HG03521 (cell line): ENCODE results near the gene MMP20.

ENCODE experiments used
- ATAC-seq: cut with Tn5 transposase; IDR thresholded peaks from one replicate; pipeline ENCODE4 v1.9.1; 2021; ENCODE audit warnings: mild to moderate bottlenecking, moderate library complexity; ENCODE audit not compliant: unreplicated experiment

Gene MMP20

DNA sequence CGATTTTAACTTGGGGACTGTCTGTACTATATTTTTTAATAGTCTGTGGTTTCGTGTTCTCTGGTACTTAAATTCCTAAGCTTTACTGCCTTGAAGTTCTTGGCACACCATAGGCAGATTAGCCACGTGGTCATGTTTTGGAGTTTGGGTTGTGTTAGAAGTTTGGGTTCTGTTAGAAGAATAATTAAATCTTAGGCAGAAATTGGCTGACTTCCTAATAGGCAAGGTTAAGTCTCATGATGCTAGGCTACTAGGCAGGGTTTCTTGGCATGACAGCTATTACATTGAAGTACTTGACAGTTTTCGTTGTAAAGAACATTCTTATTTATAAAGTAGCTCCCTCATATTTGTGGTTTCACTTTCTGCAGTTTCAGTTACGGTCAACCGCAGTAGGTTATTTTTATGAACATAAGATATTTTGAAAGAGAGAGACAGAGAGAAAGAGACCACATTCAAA is 64.5 kb downstream of the MMP20 start:
- peak; percentile 81 for ATAC-seq

DNA sequence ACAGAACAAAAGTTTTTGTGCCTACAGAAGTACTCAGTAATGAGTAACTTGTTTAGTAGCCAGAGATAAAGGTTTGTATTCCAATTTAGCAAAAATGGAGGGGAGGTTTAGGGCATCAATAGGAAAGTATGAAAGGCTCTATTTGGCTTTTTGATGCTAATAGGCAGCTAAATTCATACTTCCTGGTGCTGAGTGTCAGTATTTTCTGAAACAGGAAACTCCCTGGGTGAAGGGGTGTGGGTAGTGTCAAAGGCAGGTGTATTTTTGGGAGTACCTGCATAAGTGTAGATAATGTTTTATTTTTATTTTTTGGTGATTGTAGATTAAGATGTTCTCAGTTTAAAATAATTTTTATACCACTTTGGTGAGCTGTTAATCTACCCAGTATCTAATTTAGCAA is 65.3 kb downstream of the MMP20 start:
- ATAC-seq: no peak

DNA sequence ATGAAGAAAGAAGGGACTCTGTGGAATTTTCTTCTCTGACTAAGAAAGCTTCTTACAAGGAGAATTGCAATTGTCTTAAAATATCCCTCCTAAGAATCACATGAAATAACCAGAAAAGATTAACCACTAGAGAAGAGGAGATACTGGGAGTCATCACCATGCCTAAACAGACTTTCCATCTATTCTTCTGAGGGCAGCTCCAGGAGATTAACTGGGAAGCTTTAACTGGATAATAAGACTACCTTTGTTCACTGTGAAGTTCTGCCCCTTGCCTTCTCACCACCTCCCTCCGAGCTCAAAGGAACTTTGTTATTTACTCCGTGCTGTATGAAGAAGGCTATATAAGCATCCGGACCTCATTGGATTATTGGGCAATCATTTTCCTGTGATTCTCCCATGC is 70.0 kb downstream of the MMP20 start:
- no peak for ATAC-seq

DNA sequence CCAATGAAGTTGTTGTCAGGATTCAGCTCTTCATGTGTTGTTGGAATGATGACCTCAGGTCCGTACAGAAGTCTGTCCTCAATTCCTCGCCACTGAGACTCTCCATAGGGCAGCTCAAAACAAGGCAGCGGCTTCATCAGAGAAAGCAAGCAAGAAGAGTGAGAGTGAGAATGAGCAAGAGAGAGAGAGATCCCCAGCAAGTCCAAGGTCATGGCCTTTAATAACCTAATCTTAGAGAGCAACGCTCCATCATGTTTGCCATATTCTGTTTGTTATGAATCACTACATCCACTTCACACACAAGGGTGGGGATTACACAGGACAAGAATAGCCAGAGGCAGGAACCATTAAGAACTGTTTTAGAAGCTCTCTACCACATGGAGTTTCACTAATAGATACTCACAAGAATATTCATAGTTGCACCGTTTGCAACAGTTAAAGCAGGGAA is 71.3 kb downstream of the MMP20 start:
- ATAC-seq: peak; percentile 74

GRCh38 chr11:102552447-102553194 is 72.5 kb downstream of the MMP20 start:
- ATAC-seq: no peak

DNA sequence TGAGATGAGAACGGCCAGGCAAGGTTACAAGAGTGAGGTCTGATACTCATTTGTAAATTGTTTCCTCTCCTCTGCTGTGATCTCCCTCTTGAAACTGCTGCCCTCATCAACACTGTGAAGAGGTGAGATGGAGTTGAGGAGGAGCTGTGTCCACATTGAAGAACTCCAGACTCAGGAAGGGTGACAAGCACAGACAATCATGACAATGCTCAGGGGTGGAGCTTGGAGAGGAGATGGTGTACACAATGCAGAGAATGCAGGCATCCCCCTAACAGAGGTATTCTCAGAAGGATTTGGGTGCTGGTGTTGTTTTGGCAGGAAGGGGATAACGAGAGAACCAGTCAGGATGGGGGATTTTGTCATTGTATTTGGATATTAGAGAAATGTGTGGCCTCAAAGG is 73.1 kb downstream of the MMP20 start:
- no peak for ATAC-seq

DNA sequence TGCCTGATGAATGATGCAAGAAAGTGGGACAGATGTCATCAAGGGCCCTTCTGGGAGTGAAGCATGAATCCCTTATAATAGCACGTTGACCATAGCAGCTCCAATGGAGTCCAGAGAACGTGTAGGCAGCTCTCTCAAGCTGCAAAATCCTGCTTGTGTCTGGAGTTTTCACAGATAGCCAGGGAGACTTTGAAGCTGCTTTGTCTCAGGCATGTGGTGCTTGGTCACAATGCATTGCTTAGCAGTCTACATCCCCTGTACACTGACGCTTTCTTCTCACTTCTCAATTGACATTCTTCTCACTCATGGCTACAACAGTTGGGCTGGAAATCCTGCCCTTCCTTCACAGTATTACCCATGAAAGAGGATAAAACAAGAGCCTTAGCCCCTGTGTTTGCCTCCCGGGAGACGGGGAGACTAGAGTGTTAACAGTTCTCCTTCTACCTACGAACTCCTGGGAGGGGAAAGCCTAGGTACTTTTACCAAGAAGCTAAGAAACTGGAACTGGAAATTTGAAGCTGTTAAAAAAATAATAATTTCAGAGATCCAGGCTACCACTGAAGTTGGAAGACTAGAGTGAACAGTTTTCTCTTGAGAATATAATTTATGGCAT is 73.9 kb downstream of the MMP20 start:
- no peak for ATAC-seq

GRCh38 chr11:102546923-102547471 is 78.1 kb downstream of the MMP20 start:
- peak; percentile 57 for ATAC-seq

DNA sequence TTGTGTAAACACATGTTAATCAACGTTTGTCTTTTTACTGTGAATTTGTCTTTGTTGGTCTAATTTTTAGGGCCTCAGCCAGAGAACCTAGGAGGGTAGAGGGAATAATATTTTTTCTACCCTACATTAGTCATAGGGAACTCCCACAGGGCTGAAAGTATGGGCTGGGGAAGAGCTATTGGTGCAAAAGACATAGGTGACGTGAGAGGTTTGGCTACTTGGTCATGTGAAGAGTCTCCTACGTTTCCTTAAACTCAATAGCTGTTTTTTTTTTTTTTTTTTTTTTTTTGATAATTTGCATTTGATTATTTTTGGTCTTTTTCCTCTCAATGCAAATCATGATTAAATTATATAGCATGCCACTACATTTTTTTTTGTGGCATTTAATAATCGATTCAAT is 78.7 kb downstream of the MMP20 start:
- ATAC-seq: peak; percentile 46

DNA sequence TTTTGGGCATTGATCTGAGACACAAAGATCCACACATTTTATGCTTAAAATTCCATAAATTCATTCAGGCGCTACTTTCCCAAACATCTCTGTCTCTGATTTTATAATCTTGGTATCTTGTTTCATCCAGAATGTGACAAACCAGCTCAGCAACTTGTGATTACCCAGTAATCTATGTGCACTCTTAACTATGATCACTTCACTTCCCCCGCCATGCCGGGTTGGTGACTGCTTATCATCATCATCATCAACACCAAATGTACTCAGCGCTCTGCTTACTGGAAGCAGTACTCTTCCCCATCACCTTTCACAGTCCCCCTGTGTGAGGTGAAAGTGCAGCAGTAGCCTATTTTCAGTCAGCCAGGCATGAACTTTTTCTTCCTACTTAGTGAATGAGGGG is 79.4 kb downstream of the MMP20 start:
- ATAC-seq: no peak

DNA sequence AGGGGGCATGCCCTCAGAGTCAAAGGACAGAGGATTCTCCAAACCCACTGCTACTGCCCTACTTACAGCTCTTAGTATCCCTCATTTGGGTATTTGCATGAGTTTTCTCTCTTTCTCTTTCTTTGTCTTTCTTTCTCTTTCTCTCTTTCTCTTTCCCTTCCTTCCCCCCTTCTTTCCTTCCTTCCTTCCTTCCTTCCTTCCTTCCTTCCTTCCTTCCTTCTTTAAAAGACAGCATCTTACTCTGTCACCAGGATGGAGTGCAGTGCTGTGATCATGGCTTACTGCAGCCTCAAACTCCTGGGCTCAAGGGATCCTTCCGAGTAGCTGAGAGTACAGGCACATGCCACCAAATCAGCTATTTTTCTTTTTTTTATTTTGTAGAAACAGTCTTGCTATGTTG is 80.5 kb downstream of the MMP20 start:
- ATAC-seq: no peak

DNA sequence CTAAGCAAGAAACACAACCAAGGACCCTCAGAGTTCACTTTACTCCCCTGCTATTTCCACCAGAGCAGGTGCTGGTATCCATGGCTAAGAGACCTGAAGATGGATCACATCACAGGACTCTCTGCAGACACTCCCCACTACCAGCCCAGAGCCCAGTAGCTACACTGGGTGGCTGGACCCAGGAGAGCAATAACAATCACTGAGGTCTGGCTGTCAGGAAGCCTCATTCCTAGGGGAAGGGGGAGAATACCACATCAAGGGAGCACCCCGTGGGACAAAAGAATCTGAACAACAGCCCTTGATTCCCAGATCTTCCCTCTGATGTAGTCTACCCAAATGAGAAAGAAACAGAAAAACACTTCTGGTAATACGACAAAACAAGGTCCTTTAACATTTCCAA is 85.6 kb downstream of the MMP20 start:
- ATAC-seq: no peak

GRCh38 chr11:102538932-102539331 is 86.2 kb downstream of the MMP20 start:
- no peak for ATAC-seq

GRCh38 chr11:102534261-102534872 is 90.8 kb downstream of the MMP20 start:
- ATAC-seq: no peak

DNA sequence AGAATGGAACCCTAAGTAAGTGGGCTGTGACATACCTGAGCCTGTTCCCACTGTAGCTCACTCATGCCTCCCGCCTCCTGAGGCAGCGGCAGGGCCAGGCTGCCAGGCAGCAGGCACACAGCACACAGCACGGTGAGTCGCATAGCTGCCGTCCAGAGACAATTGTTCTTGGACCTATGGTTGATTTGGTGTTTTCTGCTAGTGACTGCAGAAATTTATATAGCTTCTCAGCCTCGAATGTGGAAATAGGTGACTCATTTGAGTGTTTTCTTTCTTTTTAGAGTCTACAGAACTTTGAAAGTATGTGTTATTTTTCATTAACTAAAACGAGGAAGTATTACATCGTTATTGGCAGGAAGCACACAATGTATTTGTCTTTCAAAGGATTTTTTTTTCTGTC is 94.6 kb downstream of the MMP20 start, which contains the start of gene MMP7:
Gene MMP7 (minus strand): TSS at position 190 of the 400 bp plus-strand sequence. CDS start 47 bp downstream, at position 143.
- no peak for ATAC-seq

DNA sequence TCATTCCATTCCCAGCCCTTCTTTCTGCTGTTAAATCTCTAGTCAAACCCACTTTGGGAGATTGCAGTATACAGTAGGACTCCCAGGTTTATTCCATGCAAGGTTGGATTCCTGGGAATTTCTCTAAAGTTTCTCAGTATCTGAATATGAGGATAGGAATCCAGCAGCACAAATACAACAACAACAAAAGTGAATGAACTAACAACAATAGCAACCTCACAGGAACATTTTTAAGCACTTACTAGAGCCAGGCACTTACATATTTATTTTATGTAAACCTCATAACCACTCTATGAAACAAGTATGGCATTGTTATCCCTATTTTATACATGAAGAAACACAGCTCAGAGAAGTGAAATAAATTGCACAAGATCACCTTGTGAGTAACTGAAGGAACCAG is 96.5 kb downstream of the MMP20 start:
- ATAC-seq: no peak

- no peak for ATAC-seq
Measured at GRCh38 chr11:102527684-102528083, 97.4 kb downstream of the MMP20 start.

GRCh38 chr11:102527041-102527440 is 98.1 kb downstream of the MMP20 start:
- ATAC-seq: no peak
